ENCODE measurements around the gene TSNAXIP1.

The TSNAXIP1 gene

GRCh38 chr16:67770346-67770991 lies 36.2 kb upstream of the TSNAXIP1 start:
- peaks cover 28% of the 10 kb centered on the region for H3K4me1 Mint-ChIP-seq
- no peak for TF ChIP-seq CTCF (IDR thresholded peaks at IDR 0.05; ENCODE audit: unreplicated experiment in 3 of 3)
- H3K27ac Mint-ChIP-seq, result no peak overlapping the region
- peaks cover 50% of the 10 kb centered on the region for H3K36me3 Mint-ChIP-seq (ENCODE audit: low read depth)
- H3K4me3 Mint-ChIP-seq, result no peak overlapping the region
- H3K27me3 Mint-ChIP-seq (ENCODE audit: low read depth), result no peaks in the 10 kb centered on the region
- H3K9me3 Mint-ChIP-seq, result no peaks in the 10 kb centered on the region

- Mint-ChIP-seq H3K27me3 (ENCODE audit: low read depth) (no peaks in the 10 kb centered on the region), H3K4me1 (peaks cover 21% of the 10 kb centered on the region), H3K36me3 (ENCODE audit: low read depth) (peaks cover 40% of the 10 kb centered on the region), H3K27ac (no peak overlapping the region), H3K9me3 (no peaks in the 10 kb centered on the region), H3K4me3 (no peak overlapping the region)
- no peak for TF ChIP-seq CTCF (IDR thresholded peaks at IDR 0.05; ENCODE audit: unreplicated experiment in 3 of 3)
Observed at GRCh38 chr16:67773099-67773498, 33.6 kb upstream of the TSNAXIP1 start.

GRCh38 chr16:67773569-67774456 lies 32.9 kb upstream of the TSNAXIP1 start:
- Mint-ChIP-seq H3K4me1 (peaks cover 21% of the 10 kb centered on the region), H3K4me3 (no peak overlapping the region), H3K27me3 (ENCODE audit: low read depth) (no peaks in the 10 kb centered on the region), H3K9me3 (no peaks in the 10 kb centered on the region), H3K27ac (peak overlapping the region in 1 of 3 experiments; percentile 67), H3K36me3 (ENCODE audit: low read depth) (peaks cover 40% of the 10 kb centered on the region)
- no peak for TF ChIP-seq CTCF (IDR thresholded peaks at IDR 0.05; ENCODE audit: unreplicated experiment in 3 of 3)

GRCh38 chr16:67774457-67774853 lies 32.2 kb upstream of the TSNAXIP1 start:
- H3K4me3 Mint-ChIP-seq, result no peak overlapping the region
- peaks cover 40% of the 10 kb centered on the region for H3K36me3 Mint-ChIP-seq (ENCODE audit: low read depth)
- H3K9me3 Mint-ChIP-seq, result no peaks in the 10 kb centered on the region
- H3K4me1 Mint-ChIP-seq, result peaks cover 21% of the 10 kb centered on the region
- H3K27ac Mint-ChIP-seq, result no peak overlapping the region
- H3K27me3 Mint-ChIP-seq (ENCODE audit: low read depth), result no peaks in the 10 kb centered on the region
- no peak for TF ChIP-seq CTCF (IDR thresholded peaks at IDR 0.05; ENCODE audit: unreplicated experiment in 3 of 3)

DNA sequence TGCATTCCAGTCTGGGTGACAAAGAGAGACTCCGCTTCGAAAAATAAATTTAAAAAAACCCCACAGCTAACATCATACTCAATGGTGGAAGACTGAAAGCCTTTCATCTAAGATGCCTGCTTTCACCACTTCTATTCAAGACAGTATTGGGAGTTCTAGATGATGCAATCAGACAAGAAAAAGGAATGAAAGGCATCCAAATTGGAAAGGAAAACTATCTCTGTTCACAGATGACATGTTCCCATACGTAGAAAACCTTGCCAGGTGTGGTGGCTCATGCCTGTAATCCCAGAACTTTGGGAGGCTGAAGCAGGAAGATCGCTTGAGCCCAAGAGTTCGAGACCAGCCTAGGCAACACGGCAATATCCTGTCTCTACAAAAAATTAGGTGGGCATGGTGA lies 31.4 kb upstream of the TSNAXIP1 start:
- Mint-ChIP-seq H3K4me1 (peaks cover 17% of the 10 kb centered on the region), H3K36me3 (ENCODE audit: low read depth) (peaks cover 37% of the 10 kb centered on the region), H3K9me3 (no peaks in the 10 kb centered on the region), H3K4me3 (no peak overlapping the region), H3K27ac (no peak overlapping the region), H3K27me3 (ENCODE audit: low read depth) (no peaks in the 10 kb centered on the region)
- no peak for TF ChIP-seq CTCF (IDR thresholded peaks at IDR 0.05; ENCODE audit: unreplicated experiment in 3 of 3)

Measured in nephron (organoid).